MV-4-11 (cell line): Measurements from ENCODE around the gene DIS3L2.
A peak's percentile ranks its signal among the peaks of the same experiment; 100 is the strongest.
"Not testable (repeated sequence)": the region's sequence is repeated elsewhere in the genome, so short reads cannot be mapped to it uniquely, and the experiment has no call there.

Experiments
- DNase-seq: peaks from one replicate; lab custom pipeline; 2025; lab: John Stamatoyannopoulos, UW

Gene DIS3L2

DNA sequence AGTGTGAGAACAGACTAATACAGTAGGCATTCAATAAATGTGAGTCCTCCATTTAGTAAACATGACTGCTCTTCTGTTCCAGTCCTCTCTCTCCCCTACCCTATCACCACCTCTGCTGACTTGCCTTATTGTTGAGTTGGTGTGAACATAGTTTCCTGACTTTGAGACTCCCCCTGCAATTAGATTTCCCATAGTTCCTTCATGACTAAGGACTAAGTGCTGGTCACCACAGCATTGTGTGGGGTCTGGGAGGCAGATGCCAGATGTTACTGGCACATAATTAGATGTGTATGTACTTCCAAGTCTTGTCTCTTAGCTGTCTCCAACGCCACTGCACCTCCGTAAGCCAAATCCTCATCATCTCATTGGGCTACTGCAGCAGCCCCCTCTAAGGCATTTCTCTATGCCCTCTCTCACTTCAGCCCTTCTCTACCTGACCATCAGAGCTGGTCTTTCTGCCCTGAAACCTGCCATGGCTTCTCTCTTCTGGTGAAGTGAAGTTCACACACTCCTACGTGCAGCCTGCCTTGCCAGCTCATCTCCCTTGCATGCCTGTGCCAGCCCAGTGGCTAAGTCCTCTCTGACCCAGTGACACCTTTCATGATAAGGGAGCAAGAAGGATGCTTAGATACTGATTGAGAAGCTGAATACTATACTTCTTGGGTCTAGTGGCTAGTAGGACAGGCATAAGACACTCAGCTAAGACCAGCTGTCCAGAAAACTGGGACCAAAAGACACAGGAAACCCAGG, 335.4 kb downstream of the DIS3L2 start:
- no peak for DNase-seq

DNA sequence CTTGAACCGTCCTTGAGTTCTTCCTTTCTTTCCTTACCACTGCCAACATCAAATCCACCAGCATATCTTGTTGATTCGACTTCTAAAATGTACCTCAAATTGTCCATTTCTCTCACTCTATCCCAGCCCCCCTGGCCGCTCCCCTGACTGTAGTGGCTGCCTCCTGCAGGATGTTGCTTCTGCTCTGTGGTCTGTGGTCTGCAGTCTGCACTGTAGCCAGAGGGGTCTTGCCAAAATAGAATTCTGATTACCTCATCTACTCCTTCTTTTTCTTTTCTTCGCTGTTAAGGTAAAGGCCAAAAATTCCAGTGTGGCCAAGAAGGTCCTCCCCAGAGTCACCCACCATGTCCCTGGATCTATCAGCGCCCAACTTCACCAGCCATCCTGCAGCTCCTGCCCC, 337.6 kb downstream of the DIS3L2 start:
- DNase-seq, result peak; percentile 37

DNA sequence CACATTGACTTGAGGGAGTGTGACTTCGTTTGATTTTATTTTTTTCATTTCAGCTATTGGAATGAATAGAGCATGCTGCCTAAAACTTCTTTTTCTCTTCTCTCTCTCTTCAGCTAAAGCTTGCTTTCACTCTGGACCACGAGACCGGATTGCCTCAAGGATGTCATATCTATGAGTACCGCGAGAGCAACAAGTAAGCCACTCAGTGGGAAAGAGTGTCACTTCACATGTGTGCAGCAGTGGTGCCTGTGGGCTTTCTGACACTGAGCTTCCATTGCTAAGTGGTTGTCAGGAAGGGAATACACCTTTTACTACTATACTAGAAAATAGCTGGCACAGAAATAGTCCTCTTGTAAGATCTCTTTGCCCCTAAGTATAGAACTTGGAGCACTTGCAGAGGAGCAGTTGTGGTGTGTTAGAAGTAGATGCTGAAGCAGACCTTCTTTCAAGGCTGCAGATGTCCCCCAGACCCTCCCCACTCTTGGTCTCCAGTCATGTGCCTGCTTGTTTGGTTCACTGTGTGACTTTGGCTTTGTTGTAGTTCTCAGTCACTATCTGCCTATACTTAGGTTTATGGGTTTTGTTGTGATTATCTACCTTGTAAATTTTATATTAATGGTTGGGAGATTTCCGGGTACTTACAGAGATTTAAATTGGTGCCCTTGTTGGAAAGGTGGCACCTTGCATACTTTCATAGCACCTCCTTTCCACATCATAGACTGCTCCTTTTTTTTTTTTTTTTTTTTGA, 338.6 kb downstream of the DIS3L2 start:
- peak; percentile 27 for DNase-seq

DNA sequence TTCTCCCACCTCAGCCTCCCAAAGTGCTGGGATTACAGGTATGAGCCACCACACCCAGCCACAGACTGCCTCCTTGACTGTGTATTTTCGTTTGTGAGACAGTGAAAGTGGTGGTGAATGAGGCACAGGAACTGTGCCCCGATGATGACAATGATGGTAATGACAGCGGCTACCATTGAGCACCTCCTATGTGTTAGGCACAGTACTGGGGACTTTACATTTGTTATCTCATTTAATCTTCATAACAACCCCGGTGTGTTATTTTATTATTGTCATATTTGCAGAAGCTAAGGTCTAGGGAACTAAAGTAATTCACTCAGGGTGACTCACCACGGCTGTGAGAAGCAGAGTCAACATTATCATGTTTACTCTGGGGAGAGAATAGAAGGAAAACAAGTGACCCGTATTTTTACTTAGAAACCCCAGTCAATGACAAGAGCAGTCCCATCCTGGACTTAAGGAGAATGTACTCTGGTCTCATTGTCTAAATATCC, 339.4 kb downstream of the DIS3L2 start:
- DNase-seq, result no peak

DNA sequence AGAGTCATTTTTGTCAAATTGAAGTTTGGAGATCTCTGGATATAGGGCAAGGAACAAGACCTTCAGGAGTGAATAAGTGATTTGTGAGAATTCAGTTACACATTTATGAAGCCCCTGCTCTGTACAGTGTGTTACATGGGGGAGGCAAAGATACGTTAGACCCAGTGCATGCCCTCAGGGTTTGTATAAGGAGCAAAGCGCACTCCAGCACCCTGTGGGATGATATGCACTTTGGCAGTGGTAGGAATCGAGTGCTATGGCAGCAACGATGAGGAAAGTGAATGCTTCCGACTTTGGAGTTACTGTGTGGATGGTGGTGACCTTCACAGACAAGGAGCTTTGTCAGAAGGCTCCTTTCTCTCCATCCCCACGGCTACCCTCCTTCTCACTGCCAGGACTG, 342.7 kb downstream of the DIS3L2 start:
- no peak for DNase-seq

DNA sequence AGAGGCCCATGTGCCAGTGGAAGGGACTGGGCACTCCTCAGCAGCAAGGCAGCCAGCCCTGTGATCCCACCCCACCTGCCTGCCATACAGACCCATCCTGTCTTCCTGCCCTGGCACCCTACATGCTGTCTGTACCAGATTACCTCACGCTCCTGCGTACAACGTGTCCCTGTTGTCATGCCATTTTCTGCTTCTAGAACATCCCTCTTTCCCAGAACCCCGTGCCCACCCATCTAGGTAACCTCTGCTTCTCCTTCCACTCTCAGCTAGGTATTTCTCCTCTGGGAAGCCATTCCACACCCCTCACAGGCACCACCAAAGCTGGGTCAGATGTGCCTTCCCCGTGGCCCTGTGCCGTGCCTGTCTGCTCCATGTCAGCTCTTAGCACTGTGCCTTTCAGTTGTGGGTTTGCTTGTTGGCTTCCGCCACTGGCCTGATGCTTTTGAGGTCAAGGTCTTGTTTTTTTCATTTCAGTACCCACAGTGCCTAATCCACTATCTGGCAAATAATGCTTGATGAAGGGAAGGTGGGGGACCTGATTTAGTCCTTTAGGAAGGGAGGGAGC, 345.3 kb downstream of the DIS3L2 start:
- DNase-seq, result no peak

DNA sequence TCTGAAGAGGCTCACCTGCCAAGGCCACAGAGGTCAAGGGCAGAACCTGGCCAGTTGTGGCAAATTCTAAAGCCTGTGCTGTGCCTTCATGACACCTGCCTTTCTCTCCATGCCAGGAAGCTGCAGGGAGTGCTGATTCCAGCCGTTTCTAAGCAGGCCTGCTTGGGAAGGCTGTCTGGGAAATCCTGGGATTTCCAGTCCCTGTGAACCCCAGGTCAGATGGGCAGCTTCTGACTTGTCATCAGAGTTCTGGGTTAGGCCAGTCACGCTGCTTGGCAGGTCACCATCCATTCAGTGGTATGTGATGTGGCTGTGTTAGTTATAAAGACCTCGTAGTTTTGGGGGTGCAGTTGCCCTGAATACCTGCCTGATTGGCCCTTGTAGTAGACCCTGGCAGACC, 346.3 kb downstream of the DIS3L2 start:
- no peak for DNase-seq

DNA sequence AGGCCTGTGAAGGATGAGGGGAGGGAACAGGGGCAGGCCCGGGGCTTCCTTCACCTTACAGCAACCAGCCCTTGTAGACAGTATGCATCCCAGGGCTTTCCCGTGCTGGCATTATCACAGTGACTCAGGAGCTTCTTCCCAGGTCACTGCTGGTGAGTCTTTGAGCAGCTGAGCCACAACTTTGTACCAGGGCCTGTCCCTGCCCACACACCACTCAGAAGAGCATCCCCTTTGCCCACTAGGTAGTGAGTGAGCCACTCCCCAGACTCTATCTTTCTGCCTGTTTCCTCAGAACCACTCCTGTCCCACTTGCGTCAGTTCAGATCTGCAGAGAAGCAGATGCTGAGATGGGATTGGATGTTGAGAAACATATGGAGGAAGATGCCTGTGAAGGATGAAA, 347.5 kb downstream of the DIS3L2 start:
- DNase-seq, result no peak

DNA sequence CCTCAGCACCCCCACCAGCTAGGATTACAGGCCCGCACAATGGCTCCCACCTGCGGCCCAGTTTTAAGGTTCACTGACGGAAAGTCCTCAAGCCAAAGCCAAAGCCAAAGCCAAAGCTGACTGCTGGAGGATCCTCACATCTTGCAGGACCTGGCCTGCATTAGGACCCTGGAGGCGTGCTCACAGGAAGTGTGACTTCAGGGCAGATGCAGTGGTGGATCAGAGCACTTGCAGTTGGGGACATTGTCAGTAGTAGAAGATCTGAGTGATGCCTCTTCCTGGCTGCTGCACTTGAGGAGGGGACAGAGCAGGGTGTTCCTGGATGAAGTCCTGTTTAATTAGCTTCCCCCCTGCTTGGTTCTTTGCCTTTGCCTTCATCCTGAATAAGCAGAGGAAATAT, 348.1 kb downstream of the DIS3L2 start:
- no peak for DNase-seq

DNA sequence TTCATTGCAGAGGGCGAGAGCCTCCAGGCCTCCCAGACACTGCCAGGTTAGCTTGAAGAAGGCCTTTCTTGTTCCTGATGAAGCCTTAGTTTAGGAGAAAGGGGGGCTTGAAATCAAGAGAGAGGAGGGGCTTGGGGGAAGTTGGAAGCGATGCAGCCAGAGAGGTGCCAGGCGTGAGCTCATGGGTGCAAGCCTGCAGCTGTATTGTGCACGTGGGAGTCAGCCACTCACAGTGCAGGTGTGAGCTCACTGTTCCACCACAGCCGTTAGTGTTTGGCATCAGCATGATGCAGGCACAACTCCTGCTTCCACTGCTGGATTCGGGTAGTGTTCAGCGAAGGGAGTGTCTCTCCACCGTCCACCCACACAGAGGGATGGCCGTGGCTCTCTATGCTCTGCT, 348.6 kb downstream of the DIS3L2 start:
- no peak for DNase-seq

DNA sequence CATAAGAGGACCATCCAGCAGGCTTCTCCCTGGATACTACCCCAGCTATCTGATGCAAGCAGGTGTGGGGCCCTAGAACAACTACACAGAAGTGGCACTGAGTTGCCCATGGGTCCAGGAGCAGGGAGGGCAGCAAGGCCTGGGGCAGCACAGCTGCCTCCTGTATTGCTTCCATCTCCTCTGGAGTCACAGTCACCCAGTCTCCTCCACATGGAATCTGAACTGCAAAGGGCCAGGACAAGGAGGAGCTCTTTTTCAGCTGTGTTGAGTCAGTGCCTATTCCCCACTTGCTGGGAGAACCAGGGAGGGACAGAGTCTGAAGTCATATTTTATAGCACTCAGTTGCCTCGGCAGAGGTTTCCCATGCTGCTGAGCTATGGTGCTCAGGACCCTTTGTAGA, 349.2 kb downstream of the DIS3L2 start:
- no peak for DNase-seq

DNA sequence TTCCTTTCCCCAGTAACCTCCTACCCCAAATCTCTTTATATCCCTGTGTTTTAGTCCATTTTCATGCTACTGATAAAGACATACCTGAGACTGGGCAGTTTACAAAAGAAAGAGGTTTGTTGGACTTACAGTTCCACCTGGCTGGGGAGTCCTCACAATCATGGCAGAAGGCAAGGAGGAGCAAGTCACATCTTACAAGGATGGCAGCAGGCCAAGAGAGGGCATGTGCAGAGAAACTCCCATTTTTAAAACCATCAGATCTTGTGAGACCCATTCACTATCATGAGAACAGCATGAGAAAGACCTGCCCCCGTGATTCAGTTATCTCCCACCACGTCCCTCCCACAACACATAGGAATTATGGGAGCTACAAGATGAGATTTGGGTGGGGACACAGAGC, 352.1 kb downstream of the DIS3L2 start:
- DNase-seq, result not testable (repeated sequence)

DNA sequence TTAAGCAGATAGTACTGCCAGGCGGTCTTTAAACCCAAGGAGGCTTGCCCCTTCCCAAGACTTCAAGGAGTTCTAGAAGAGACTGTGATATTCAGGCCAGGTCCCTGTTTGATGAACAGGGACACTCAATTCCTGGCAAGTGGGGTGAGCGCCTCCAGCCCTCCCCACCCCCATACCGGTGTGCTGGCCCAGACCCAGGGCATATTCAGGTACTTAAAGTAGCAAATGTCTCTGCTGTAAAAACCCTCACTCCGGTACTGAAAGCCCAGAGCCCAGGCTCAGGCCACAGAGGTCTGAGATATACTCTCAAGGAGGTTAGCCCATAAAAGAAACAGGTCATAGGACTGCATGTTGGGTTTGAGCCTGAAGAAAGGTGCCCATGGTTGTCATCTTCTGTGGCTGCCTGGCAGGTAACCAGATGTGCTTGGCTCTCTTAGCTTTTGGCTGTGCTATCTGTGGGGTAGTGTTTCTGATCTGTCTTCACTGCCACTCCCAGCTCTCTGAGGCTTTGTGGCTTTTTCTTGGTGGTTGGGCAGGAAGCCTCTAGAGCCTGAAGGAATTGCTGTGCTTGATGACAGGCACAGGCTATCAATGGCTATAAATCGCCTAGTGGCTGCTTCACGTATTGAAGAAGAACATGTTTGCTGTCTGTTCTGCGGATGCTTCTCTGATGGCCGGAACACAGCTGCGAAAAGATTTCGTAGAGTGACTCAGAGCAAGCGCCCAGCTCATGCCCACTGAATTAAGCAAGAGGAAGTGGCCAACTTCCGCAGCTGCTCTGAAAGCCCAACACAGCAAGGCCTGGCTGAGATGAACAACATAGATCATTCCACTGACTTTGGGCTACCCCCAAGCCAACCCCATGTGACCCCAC, 353.8 kb downstream of the DIS3L2 start:
- DNase-seq, result peak; percentile 99

DNA sequence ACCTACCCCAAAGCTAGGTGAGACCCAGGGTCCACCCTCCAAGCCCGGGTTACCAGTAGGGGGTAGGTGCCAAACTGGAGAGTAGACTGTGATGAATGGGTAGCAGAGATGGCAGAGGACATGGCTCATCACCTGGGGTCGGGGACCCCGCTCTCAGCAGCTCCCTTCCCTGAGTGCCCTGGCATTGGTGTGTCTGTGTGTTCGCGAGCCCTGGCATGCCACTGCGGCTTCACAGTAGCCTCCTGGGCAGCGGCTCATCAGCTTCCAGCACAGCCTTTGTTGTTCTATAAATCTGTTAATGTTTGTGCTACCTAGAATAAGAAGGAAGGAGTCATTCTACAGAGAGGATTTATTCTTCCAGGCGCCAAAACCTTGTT, 354.4 kb downstream of the DIS3L2 start:
- DNase-seq, result no peak

DNA sequence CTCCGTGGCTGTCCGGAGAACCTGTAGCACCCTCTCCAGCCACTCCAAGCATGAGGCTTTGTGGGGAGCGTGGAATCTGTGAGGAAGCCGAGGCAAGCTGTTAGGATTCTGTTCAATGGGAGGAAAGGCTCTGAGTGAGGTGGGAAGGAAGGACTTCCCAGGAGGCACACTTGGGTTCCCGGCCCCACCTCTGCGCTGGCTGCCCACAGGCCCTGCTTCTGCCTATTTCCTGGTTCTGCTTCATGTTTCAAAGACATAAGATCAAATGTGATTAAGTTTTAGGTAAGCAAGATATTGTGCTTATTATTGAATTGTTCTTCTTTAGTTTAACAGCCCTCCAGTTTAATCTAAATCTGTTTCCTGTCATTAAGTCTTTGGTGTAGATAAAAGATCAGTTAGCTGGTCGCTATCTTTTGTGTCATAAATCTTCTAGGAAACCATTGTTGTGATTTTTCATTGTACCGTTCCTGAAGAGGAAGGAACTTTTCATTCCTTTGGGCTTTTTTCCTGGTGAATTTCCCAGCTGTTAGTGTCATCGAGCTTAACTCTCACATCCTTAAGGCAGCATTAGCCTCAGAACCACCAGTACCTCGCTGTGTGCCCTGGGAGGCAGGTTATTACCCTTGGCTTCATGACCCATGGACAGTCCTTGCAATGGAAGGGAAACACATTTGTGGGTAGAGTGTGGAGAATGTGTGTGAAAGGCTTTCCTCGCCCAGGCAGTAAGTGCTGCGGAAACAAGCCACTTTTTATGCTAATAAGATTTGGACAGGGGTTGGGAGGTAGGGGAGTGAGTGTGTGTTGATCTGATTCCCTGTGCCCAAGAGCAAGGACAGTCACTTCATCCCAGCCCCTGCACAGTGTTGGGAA, 355.2 kb downstream of the DIS3L2 start:
- no peak for DNase-seq

DNA sequence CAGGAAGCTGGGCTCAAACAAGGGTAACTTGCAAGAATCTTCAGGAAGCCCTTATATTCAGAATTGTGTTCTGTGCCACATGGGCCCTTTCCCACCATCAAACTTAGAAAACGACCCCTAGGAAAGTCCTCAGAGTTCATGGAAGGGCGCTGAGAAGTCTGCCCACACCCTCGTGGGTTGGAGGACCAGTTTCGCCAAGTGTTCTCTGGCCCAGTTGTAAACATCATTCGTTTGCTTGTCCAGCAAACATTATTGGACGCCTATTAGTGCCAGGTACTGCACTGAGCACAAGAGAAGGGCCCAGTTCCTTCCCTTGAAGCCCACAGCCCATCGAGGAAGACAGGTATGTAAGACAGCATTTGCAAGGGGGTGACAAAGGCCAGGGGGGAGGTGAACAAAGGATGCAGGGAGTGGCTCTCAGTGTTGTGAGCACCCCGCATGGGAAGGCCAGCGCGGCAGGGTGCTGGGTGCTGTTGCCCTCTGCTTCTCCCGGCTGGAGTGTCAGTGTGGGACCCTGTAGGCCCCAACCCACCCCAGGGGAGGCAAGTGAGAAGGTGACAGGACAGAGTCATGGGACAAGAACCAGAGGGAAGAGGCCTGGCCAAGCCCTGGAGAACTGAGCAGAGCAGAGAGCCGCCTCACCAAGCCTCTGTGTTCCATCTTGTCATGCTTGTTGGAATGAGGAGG, 356.8 kb downstream of the DIS3L2 start:
- no peak for DNase-seq

DNA sequence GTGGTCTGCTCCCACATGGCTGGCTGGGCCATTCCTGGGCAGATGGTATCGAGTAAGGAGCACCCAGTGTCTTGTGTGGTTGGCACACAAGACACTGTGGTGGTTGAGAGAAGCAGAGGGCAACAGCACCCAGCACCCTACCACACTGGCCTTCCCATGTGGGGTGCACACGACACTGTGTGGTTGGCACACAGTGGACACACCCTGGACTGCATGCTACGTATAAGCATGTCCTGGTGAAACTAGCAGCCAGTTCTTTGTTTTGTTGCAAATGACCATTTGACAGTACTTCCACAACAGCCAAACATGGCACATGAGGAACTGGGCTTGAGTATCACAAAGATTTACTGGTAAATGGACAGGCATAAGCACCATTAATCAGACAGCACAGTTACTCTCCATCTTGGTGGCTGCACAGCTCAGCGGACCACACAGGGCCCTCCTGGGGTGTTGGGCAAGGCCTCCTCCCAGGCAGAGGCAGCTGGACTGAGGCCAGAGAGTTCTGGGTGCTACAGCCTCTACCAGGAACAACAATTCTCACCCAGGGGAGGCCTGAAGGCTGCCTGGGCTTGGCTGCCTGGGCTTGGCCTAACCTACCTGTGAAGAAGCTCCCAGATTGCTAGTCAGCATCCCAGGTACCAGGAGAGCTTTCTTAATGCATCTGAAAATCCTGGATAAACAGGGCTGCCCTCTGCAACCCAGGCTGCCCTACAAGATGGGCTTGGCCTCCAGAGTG, 357.7 kb downstream of the DIS3L2 start:
- peak; percentile 59 for DNase-seq

DNA sequence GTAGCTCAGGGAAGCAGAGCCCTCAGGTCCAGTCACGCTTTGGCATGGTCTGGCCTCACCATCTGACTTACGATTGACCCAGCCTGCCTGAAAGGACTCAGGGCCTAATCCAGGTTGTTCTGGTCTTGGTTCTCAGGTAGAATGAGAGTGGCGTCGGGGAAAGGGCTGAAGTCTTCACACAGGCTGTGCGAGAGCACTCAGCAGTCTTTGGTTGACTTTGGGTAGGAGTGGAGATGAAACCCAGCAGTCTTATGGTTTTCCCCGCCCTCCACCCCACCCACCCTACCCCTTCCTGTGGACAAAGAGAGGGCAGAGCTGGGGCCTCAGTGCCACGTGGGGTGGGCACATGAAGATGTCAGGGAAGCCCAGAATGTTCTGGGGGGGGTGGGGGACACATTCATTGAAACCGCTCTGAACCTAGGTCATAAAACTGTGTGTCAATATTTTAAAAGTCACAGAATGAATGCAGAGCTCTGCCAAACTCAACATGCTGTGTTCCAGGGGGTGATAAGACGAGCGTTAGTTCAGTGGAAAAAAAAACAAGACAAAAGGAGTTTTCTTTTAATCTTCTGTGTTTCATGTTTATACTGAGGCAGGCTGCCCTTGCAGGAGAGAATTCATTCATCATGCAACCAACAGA, 358.4 kb downstream of the DIS3L2 start:
- DNase-seq, result no peak

DNA sequence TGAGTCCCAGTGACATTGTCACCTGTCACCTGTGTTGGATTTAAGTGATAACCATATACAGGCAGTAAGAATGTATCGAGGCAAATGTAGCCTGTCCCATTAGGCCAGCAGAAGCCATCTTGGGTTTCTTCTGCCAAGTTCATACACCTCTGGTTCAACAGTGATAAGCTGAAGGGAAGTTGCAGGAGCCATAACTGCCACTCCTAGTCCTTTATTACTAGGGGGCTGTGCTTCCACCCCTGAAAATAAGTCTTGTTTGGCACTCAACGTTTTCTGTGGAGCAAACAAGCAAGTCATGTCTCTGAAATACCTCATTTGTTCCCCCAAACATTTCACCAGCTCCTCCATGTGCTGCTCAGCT, 358.9 kb downstream of the DIS3L2 start:
- no peak for DNase-seq
